DMS114 treated with DMSO at 0.1 percent for 48 hours (cell line): ENCODE data around the gene NRXN3.

Experiments
- DNase-seq: peaks from one replicate; lab custom pipeline; 2025; ENCODE audit not compliant: unreplicated experiment; lab: John Stamatoyannopoulos, UW

NRXN3 gene

GRCh38 chr14:79585845-79586244 lies 1415.7 kb downstream of the NRXN3 start:
- no peak for DNase-seq

DNA sequence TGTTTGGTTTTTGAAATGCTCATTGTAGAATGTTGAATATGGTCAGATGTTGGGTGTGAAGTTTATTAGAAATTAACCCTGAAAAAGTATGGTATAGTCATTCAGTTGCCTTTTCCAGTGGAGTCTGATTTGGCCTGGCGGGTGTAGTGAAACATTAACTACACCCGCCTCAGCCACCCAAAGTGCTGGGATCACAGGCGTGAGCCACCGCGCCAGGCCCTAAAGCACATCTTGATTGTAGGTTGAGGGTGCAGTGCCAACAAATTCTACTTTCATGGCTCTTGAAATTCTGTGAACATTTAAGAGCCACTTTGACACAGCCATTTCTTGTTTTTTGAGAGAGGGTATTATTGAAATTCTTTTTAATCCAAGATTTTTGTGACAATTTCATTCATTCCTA lies 1416.2 kb downstream of the NRXN3 start:
- no peak for DNase-seq

- no peak for DNase-seq
Measured at GRCh38 chr14:79586989-79587598, 1416.9 kb downstream of the NRXN3 start.

DNA sequence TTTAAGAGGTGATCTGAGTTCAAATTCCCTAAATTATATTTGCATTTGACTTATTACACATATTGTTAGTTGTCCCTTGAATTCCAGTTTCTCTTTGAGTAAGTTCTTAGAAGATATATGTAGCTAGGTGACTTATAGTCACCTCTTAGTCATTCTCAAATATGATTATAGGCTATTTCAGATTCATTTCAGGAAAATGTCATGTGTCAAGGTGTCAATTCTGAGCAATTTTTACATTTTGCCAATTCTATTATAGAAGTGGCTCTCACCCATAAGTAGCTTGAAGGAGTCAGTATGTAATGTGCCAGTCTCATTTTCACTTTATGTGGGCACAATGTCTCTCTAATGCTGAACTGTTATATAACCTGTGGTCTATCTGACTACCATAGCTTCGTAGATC lies 1417.7 kb downstream of the NRXN3 start:
- DNase-seq: no peak

DNA sequence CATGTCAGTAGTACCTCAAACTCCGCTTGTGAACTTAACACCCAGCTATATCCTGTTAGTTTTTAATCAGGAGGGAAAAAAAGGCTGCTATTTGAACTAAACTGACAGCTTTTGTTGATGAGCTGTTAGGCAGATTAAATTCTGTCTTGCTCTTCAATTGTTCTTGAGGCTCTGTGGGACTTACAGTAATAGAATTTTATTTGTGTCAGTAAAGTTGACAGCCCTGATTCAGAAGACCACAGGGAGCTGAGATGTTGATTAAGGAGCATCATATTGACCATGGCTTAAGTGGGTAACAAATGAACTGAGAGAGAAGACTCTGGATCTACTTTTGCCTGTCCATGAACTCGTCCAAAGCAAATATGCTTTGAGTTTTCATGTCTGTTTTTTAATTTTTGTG lies 1418.2 kb downstream of the NRXN3 start:
- DNase-seq: no peak

GRCh38 chr14:79596551-79596950 lies 1426.4 kb downstream of the NRXN3 start:
- no peak for DNase-seq

- no peak for DNase-seq
Measured at GRCh38 chr14:79597566-79597965, 1427.4 kb downstream of the NRXN3 start.

- no peak for DNase-seq
Measured at GRCh38 chr14:79598339-79598738, 1428.2 kb downstream of the NRXN3 start.

DNA sequence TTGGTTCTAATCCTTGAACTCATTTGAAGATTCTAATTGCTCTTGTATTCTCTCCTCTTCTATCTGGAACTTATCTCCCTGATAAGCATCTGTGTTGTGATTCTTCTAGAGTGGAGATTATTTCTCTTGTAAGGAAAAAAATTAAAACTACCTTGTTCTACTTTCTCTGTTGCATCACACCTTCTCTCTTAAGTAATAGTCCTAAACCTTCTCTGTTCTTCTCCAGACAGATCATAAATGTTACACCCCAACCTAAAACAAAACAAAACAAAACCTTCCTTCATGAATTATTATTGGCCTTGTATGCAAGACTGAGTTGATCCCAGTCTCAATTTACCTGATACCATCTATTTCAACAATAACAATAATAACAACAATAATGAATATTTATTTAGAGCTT lies 1429.1 kb downstream of the NRXN3 start:
- no peak for DNase-seq

DNA sequence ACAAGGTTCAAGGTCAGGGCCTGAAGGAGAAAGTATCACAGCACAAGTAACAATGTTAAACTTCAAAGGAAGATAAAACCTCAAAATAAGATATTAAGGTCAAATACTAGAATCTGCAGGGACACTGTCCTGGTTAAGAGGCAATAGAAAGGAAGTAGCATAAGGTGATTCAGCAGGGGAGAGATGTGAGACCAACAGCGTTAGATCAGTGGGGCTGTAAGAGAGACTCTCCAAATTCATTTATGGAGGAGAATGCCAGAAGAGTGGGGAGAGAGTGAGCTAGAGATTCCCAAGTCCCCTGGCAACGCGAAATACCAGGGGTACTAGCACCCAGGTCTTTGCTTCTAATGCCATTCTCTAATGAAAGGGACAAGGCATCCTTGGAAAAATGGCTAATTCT lies 1430.2 kb downstream of the NRXN3 start:
- DNase-seq: no peak

DNA sequence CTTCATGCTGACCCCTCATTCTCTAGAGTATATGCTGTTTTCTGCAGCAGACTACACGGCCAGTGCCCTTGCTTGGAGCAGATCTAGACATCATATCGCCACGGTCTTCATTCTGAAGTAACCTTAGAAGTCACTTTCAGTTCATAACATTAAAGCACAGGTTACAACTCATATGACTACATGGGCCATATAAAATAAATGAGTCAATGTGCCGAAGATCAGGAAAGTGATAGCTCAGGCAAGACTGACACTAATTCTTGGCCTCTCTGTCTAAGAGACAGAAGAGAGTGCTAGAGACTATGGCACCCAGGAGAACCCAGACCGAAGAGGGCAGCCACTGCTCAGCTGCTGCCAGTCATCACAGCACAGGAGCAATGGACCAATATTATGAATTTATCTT lies 1431.4 kb downstream of the NRXN3 start:
- DNase-seq: no peak

DNA sequence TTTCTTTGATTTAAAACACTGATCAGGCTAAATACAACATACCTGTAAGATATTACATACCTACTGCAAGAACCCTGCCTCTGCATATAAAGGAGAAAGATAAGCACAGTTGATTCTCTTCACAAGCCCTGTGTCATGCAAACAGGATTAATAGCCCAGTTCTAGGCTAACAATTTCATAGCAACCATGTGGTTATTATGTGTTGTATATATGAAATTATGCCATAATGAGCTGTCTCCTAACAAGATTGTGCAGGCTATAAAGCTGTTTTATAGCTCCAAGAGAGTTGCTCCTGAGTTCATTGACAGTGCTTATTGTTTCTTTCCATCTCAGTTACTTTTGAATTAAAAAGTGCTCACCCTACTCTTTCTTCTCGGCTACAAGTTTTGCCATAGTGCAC lies 1431.9 kb downstream of the NRXN3 start:
- no peak for DNase-seq

GRCh38 chr14:79602742-79603141 lies 1432.6 kb downstream of the NRXN3 start:
- DNase-seq: no peak

- no peak for DNase-seq
Measured at GRCh38 chr14:79605849-79606248, 1435.7 kb downstream of the NRXN3 start.

GRCh38 chr14:79608446-79608845 lies 1438.3 kb downstream of the NRXN3 start:
- DNase-seq: no peak

DNA sequence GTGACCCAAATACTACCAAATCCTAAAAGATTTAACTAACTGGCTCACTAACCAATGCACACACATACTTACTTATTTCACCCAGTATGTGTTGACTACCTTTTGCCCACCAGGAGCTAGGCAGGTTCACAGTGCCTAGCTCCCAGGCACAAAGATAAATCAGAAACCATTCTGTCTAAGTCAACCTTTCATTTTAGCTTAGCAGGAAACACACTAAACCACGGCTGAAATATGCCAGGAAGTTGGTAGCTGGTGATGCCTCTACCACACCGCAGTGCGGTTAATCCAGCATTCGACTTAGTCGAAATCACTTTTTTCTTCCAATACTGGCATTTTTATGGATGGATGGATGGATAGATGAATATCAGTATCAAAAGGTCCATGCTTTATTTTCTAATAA lies 1443.5 kb downstream of the NRXN3 start:
- DNase-seq: no peak

DNA sequence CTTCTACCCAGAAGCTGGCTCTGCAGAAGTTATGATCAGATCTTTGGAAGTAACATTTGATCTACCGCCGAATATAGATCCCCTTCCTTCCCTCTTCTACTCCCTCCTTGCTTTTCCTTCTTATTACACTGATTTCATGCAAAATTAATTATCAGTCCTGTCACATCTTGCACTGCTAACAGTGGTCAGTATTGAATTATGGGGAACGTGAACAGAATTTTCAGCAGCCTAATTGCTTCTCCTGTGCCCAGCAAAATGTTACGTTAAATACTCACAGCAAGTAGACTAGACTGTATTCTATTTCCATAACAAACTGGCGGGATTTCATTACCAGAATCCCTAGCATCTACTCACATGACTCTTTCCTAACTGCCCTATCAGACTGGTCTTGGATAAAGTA lies 1444.3 kb downstream of the NRXN3 start:
- DNase-seq: no peak

DNA sequence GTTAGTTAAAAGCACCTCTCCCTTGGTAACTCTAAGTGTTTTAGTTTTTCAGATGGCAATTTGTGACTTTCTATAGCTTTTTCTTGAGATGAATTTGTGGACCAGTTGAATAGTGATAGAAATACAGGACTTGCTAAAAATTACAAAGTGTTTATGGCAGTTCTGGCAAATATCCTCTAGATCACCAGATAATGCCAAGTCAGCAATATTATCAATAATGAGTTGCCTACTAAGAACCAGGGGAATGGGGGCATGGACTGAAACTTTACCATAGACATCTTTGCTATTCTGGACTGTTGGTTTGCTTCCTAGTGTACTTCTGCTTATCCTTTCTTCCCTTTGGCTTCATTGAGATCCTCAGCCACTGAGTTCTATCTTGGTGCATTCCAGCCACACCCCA lies 1456.9 kb downstream of the NRXN3 start:
- no peak for DNase-seq

- no peak for DNase-seq
Measured at GRCh38 chr14:79629411-79630287, 1459.5 kb downstream of the NRXN3 start.

- DNase-seq: no peak
Measured at GRCh38 chr14:79630288-79630960, 1460.3 kb downstream of the NRXN3 start.

GRCh38 chr14:79631276-79631675 lies 1461.1 kb downstream of the NRXN3 start:
- DNase-seq: no peak

- no peak for DNase-seq
Measured at GRCh38 chr14:79638672-79639266, 1468.6 kb downstream of the NRXN3 start.
